ENCODE results near the gene SLC35G2. TPM values are rescaled to one million over a fixed set of nuclear protein-coding genes. Genes with fewer than 3 reads are reported as not detected.

Gene SLC35G2
- total RNA-seq, 1 experiment from 2014 or later, result 1.8 TPM

DNA sequence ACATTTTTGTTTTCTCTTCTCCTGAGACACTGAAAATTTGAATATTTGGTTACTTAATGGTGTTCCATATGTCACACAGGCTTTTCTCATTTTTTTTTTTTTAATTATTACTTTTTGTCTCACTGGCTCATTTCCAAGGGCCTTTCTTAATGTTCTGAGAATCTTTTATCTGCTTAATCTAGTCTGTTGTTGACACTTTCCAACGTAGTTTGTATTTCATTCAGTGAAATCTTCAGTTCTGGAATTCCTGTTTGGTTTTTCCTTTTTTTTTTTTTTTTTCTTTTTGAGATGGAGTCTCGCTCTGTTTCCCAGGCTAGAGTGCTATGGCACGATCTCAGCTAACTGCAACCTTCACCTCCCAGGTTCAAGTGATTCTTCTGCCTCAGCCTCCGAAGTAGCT, 85.8 kb downstream of the SLC35G2 start:
- no peaks in the 10 kb centered on the region for H3K27me3 ChIP-seq (ENCODE audit: low read length)
- CTCF ChIA-PET, result no interaction called here
- ATAC-seq, result no peak

More for the DNA sequence above, 85.8 kb downstream of the SLC35G2 start:
- H3F3A ChIP-seq (ENCODE audit: low read length, unreplicated experiment), result no peaks in the 10 kb centered on the region
- H3K79me2 ChIP-seq (ENCODE audit: low read length), result peaks cover 97% of the 10 kb centered on the region
- no peak for DNase-seq
- TF ChIP-seq EZH2 (IDR thresholded peaks at IDR 0.05; ENCODE audit: low read length, unreplicated experiment) (no peak), EZH2phosphoT487 (IDR thresholded peaks at IDR 0.05; ENCODE audit: borderline replicate concordance, low read length) (no peak)
- TF ChIP-seq, protein P1, sequence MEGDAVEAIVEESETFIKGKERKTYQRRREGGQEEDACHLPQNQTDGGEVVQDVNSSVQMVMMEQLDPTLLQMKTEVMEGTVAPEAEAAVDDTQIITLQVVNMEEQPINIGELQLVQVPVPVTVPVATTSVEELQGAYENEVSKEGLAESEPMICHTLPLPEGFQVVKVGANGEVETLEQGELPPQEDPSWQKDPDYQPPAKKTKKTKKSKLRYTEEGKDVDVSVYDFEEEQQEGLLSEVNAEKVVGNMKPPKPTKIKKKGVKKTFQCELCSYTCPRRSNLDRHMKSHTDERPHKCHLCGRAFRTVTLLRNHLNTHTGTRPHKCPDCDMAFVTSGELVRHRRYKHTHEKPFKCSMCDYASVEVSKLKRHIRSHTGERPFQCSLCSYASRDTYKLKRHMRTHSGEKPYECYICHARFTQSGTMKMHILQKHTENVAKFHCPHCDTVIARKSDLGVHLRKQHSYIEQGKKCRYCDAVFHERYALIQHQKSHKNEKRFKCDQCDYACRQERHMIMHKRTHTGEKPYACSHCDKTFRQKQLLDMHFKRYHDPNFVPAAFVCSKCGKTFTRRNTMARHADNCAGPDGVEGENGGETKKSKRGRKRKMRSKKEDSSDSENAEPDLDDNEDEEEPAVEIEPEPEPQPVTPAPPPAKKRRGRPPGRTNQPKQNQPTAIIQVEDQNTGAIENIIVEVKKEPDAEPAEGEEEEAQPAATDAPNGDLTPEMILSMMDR (conservative IDR thresholded peaks at IDR 0.05; ENCODE audit: low read depth, low read length), result no peak
- H3K9me3 ChIP-seq (ENCODE audit: low read length), result no peaks in the 10 kb centered on the region
- intact Hi-C loops (cut with micrococcal nuclease), result no loop called here
- H3K9ac ChIP-seq (ENCODE audit: low read length), result no peak overlapping the region
- no peak overlapping the region for H3K4me2 ChIP-seq (ENCODE audit: low read length)
- H3K9me2 ChIP-seq (replicated peaks; ENCODE audit: low read length), result no peaks in the 10 kb centered on the region
- H3K4me1 ChIP-seq (ENCODE audit: insufficient read depth, low read length), result no peaks in the 10 kb centered on the region
- no peaks in the 10 kb centered on the region for H4K20me1 ChIP-seq (ENCODE audit: low read length)
- H2AFZ ChIP-seq (ENCODE audit: low read length), result no peak overlapping the region
- no TSS peak for BruUV-seq (replicated peaks)
- no peak overlapping the region for H3K4me3 ChIP-seq (ENCODE audit: low read length)
- POLR2A ChIA-PET (ENCODE audit: unreplicated experiment), result no interaction called here
- peaks cover 11% of the 10 kb centered on the region; the same call in 1 of the 2 replicates for H3K36me3 ChIP-seq (ENCODE audit: low read depth, low read length)
- H3K27ac ChIP-seq (ENCODE audit: low read length), result no peak overlapping the region

Other genes with a start within 250 kb of the SLC35G2 start
- 13.1 and 14.6 TPM in 2 replicates for gene STAG1, start 66.7 kb upstream of the SLC35G2 start, total RNA-seq (2014; rRNA removed)
- gene NCK1, start 43.1 kb downstream of the SLC35G2 start, total RNA-seq (2014; rRNA removed), result 15.3 and 16.5 TPM in 2 replicates
- gene IL20RB, start 138.9 kb downstream of the SLC35G2 start, total RNA-seq (2014; rRNA removed), result 0.73 and 1.2 TPM in 2 replicates

Data from PC-3 (cell line).